GM21526 (cell line): ENCODE measurements around the gene ALG11.
"Not testable (repeated sequence)": the region's sequence is repeated elsewhere in the genome, so short reads cannot be mapped to it uniquely, and the experiment has no call there.

ENCODE experiments used
- ATAC-seq: cut with Tn5 transposase; IDR thresholded peaks from one replicate; pipeline ENCODE4 v1.9.1; 2021; ENCODE audit warnings: moderate library complexity; ENCODE audit not compliant: unreplicated experiment, low FRiP score

ALG11 gene

DNA sequence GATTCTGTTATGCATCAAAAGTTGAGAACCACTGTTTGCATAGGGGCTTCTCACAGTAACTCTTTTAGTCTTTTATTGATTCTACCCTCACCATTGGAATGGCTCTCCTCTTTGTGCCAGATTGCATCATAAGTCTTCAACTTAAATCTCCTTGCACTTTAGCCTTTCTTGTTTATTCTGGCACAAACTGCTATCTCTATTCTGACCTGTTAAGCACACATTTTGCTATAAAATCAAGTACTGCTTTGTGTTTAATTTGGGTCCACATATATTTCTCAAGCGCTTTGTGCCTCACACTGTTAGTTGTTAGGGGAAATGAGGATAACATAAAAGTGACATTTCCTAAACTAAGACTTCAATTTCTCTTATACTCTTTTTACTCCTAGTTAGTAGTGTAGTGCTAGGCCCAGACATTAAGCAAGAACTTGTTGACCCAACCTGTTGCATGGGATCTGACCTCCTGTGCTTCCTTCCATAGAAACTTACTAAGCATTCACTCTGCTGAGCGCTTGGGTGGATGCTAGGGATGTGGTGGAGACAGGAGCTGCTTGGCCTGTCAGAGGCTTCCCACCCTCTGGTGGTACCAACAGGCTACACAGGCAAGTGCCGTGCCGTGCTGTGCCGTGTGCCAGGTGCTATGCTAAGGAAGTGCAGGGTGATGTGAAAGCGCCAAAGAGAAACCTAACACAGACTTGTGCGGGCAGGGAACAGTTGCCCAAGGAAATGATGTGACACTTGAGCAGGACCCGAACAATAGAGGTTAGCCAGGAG, 13.5 kb downstream of the ALG11 start:
- ATAC-seq = no peak

DNA sequence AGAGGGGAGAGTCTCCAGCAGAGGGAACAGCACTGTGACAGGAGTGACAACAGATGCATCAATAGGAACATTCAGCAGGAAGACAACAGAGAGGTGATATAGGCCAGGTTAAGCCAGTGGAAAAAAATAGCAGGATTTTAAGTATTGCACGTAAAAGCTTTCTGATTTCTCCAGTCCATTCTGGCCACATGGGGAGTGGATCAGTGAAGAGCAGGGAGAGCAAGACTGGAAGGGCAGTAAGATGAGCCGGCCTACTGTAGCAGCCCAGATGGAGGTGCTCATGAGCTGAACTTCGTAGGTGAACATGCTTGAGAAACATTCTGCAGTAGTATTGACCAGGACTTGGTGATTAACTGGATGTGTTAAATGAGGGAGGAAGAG, 14.0 kb downstream of the ALG11 start:
- no peak for ATAC-seq

DNA sequence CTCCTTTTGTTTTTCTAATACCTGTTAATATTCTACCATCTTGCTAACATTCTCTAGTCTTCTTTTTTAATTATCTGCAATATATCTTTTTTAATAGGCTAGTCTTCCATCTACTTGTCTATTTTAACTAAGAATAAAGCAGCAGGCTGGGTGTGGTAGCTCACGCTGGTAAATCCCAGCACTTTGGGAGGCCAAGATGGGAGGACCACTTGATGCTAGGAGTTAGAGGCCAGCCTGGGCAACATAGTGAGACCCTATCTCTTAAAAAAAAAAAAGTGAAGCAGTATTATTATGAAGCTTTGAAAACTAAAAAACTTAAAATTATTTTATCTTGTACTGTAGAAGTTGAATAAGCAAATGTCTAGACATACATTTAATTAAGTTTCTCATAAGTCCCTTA, 15.6 kb downstream of the ALG11 start:
- no peak for ATAC-seq

DNA sequence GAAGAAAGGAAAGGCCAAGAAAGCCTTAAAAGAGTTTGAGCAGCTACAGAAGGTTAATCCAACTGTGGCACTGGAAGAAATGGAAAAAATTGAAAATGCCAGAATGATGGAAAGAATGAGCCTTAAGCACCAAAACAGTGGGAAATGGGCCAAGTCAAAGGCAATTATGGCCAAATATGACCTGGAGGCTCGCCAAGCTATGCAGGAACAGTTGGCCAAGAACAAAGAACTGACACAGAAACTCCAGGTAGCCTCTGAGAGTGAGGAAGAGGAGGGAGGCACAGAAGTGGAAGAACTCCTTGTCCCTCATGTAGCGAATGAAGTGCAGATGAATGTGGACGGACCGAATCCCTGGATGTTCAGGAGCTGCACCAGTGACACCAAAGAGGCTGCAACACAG, 17.4 kb downstream of the ALG11 start:
- no peak for ATAC-seq

DNA sequence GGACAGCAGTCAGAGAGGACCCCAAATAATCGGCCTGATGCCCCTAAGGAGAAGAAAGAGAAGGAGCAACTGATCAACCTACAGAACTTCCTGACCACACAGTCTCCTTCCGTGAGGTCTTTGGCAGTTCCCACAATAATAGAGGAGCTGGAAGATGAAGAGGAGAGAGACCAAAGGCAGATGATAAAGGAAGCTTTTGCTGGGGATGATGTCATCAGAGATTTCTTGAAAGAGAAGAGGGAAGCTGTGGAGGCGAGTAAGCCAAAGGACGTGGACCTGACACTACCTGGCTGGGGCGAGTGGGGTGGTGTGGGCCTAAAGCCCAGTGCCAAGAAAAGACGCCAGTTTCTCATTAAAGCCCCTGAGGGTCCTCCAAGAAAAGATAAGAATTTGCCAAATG, 18.2 kb downstream of the ALG11 start:
- ATAC-seq = not testable (repeated sequence)

DNA sequence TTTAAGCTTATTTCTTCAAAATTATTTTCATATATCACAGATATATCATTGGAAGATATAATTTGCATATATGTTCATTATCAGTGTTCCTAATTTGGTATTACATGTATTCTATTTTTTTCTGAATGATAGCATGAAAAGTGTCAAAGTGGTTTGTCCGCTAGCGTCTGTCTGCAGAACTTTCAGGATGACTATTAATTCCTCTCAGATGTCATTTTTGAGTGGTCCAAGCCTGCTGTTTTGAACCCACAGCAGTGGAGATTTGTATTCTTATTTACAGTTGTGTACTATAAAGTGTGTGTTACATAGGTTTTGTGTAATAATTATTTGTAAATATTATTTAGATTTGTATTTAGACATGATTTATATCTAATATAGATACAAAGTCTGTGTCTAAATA, 20.8 kb downstream of the ALG11 start:
- ATAC-seq = no peak

DNA sequence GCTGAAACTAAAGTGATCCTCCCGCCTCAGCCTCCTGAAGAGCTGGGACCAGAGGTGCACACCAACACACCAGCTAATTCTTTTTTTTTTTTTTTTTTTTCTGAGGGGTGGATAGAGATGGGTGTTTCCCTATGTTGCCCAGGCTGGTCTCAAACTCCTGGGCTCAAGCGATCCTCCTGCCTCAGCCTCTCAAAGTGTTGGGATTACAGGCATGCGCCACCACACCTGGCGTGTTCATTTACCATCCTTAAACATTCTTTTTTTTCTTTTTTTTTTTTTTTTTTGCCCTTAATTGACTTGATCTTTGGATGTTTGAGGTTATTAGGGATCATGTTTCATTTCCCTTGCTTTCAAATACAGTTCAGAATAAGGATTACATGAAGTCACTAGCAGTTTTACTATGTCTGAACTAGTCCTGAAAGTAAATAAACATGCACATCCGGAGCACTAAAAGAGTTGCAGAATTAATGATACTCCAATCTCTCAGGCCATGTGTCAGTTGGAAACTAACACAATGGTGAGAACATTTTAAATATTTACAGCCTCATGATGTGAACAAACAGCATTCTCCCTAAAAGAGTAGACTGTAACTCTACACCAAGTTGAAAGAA, 22.5 kb downstream of the ALG11 start:
- ATAC-seq = no peak

DNA sequence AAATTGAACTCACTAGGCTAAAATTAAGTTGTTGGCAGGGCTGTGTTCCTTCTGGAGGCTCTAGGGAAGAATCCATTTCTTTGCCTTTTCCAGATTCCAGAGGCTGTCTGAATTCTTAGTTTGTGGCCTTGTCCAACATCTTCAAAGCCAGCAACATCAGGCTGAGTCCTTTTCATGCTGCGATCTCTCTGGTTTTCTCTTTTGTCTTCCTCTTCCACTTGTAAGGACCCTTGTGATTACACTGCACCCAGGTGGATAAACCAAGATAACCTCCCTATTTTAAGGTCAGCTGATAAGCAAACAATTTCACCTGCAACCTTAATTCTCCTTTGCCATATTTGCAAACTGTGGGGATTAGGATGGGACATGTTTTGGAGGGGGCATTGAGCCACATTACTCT, 23.8 kb downstream of the ALG11 start:
- ATAC-seq = no peak

DNA sequence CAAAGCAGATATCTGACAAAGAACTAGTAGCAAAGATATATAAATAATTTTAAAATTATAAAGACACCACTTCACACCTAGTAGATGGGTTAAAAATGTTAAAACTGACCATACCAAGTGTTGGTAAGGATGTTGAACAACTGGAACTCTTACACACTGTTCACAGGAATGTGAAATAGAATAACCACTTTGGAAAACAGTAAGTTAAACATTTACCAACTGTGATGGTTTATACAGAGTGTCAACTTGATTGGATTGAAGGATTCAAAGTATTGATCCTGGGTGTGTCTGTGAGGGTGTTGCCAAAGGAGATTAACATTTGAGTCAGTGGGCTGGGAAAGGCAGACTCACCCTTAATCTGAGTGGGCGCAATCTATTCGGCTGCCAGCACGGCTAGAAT, 31.5 kb downstream of the ALG11 start:
- no peak for ATAC-seq

DNA sequence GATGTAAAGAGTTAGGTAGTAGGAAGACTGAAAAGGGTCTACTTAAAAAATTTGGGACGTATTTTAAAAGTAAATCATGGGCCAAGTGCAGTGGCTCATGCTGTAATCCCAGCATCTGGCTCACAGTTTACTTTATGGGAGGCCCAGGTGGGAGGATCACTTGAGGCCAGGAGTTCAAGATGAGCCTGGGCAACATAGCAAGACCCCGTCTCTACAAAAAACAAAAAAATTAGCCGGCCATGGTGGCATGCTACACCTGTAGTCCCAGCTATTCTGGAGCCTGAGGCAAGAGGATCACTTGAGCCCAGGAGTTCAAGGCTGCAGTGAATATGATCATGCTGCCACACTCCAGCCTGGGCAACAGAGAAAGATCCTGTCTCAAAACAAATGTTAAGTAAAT, 35.3 kb downstream of the ALG11 start:
- ATAC-seq = no peak

DNA sequence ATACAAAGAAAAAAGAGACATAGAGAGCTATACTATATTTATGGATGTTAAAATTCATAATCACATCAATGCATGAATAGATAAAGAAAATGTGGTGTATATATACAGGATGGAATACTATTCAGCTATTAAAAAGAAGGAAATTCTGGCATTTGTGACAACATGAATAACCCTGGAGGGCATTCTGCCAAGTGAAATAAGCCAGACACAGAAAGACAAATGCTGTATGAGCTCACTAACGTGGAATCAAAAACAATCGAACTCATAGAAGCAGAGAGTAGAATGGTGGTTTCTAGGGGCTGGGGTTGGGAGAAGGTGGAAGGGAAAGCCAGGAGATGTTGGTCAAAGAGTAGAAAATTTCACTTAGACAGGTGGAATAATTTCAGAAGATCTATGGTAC, 36.3 kb downstream of the ALG11 start:
- no peak for ATAC-seq

DNA sequence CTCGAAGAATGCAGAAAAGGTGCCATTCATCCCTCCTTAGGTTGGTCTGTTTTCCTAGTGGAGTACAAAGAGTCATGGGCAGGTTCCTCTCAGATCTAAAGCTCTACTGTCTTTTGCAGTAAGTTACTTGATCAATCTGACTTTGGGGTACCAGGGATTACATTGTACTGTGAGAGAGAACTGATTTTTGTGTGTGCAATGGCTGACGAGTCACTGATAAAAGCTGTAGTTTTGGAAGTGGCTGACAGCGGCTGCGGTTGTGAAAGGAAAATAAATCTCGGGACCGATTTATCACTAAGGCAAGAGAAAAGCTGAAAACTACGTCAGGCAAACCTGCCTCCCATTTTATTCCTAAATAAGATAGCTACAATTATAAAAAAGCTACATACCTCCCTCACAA, 39.2 kb downstream of the ALG11 start:
- no peak for ATAC-seq

DNA sequence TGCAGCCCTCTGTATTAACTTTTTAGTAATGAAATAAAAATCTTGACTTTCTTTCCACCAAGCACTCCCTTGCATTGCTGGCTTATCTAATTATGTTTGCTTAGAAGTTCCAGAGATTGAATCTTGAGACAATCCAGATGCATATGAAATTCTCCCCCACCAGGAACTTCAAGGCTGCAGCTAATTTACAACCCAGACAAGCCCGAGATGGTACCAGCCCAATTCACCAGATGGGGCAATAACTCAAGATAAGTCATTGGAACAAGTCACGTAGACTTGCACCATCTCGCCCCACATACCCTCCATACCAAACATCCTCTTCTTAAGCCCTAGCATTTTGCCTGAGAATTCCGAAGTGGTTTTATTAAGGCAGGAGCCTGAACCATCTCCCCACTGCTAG, 41.3 kb downstream of the ALG11 start:
- no peak for ATAC-seq

DNA sequence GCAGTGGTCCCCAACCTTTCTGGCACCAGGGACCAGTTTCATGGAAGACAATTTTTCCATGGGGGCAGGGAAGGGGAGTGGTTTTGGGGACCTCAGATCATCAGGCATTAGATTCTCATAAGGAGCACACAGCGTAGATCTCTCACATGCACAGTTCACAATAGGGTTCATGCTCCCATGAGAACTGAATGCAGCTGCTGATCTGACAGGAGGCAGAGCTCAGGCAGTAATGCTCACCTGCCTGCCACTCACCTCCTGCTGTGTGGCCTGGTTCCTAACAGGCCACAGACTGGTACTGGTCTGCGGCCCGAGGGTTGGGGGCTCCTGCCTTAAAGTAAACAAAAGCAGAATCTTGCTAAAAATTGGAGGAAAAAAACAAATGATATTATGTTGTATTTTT, 48.9 kb downstream of the ALG11 start:
- ATAC-seq = not testable (repeated sequence)

DNA sequence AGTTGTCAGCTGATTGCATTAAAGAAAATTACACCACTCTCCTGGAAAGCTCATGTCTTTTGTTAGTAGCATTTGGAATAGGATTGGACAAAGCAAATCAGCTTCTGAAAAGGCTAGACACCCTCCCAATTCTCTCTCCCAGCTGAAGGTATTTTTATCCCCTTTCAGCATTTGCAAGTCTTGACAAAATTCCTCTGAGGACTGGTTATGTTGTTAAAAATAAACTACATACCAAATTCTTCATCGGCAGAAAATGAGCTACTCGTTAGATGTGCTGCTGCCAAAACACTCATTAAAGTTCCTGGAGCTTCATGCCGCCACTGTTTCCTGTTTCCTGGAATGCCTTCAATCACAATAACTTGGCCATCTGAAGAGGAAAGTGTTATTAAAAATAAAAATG, 49.4 kb downstream of the ALG11 start:
- ATAC-seq = no peak

DNA sequence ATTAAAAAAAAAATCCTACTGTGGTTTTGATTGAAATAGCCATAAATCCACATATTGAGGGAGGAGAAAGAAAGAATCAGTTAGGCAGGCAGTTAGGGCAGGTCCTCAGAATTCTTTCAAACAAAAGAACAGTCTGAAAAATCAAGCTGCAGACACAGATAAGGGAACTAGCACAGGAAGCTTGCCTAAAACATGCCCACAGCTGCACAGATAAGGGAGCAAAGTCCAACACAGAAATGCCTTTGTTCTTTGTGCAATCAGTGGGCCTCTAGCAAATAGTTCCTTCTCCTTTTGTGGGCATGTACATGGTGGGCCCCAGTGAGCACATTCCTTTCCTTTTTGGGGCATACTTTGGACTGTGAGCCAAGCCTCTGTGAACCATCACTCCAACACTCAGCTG, 55.0 kb downstream of the ALG11 start:
- ATAC-seq = no peak

DNA sequence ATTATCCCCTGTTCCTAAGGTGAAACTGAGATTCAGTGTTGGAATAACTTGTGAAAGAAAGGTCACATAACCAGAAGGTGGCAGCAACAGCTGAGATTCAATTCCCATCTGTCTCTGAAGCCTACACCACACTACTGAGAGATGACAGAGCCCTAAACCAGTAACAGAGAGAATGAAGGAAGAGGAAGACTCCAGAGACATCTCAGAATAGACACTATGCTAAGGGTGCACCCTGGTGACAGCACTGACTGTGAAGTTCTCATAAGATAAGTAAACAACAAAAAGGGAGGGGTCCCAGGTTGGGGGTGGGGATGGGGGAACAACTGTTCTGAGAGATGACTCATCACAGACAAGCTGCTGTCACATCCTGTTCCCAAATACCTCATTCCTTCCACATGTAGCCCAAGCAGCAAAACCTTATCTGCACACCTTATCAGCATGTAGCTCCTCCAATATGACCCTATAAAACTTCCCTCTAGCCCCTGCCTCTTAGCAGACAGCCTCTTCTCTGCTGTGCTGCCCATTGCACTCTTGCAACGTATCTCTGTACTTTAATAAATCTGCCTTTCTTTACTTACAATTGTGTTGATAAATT, 58.8 kb downstream of the ALG11 start:
- ATAC-seq = no peak
